ENCODE results near the gene DDX59. TPM values are rescaled to one million over a fixed set of nuclear protein-coding genes. Genes with fewer than 3 reads are reported as not detected.

Gene DDX59
- polyA plus RNA-seq, 3 donors from 2014 or later: 18.3 to 29.1 (median 21.0) TPM

DNA sequence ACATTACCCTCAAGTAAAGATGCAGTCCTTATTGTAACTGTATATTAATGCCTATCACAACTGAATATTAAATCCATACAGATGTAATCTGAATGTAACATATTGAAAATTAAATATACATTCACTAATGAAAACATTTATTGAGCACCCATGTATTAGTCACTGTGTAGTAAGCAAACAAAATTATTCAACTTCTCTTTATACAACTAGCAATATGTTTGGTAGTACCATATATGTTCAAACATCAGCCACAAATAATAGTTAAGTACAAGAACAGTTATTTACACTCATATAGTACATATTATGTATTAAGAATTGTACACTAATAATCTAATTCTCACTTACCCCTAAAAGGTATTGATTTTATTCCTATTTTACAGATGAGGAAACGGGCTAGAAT, 67.1 kb downstream of the DDX59 start:
- Mint-ChIP-seq H3K36me3 (no peaks in the 10 kb centered on the region), H3K27ac (no peak overlapping the region), H3K4me1 (no peaks in the 10 kb centered on the region), H3K9me3 (no peaks in the 10 kb centered on the region), H3K4me3 (no peak overlapping the region), H3K27me3 (ENCODE audit: low read depth in 3 of 3) (no peaks in the 10 kb centered on the region)
- no peak for DNase-seq

Other genes starting within 250 kb of the DDX59 start
- gene KIF14, start 49.2 kb downstream of the DDX59 start, polyA plus RNA-seq: under 1 TPM in 2 of 3 donors, not detected in 1; 0.02 to 0.16 TPM
- gene CAMSAP2, start 69.0 kb upstream of the DDX59 start, polyA plus RNA-seq: under 1 TPM in 1 of 3 donors, not detected in 2; 0.21 TPM
- 10 to 100 TPM in 2 of 3 donors, 1 to 10 TPM in 1; 4.5 to 18.9 (median 14.8) TPM for gene GPR25, start 203.1 kb upstream of the DDX59 start, polyA plus RNA-seq
- gene INAVA, start 225.0 kb upstream of the DDX59 start, polyA plus RNA-seq: under 1 TPM in 1 of 3 donors, not detected in 2; 0.10 TPM